HL-60 (cell line): ENCODE measurements around the gene DAP.

Source experiments
- CTCF ChIP-seq: IDR thresholded peaks from one replicate; pipeline ENCODE4 v1.5.1; 2011; ENCODE audit warnings: low read length, control low read depth, inconsistent platforms; ENCODE audit not compliant: insufficient read depth
- POLR2AphosphoS5 ChIP-seq: IDR thresholded peaks from 2 replicates; pipeline ENCODE4 v1.6.1; 2012; ENCODE audit warnings: low read depth
- REST ChIP-seq: IDR thresholded peaks from 2 replicates; pipeline ENCODE4 v1.6.1; 2012; ENCODE audit warnings: low read depth; ENCODE audit not compliant: insufficient replicate concordance
- SPI1 ChIP-seq: IDR thresholded peaks from 2 replicates; pipeline ENCODE4 v1.6.1; 2012; ENCODE audit warnings: low read depth, mild to moderate bottlenecking, borderline replicate concordance

GRCh38 chr5:10660720-10661387 is 100.2 kb downstream of the DAP start:
- TF ChIP-seq CTCF (no peak), REST (no peak), POLR2AphosphoS5 (no peak), SPI1 (no peak)
